ENCODE data around the gene YAF2. TPM values are rescaled to one million over a fixed set of nuclear protein-coding genes. Genes with fewer than 3 reads are reported as not detected.

YAF2 gene
- total RNA-seq, 1 donor from 2014 or later = 35.4 TPM

- Mint-ChIP-seq H3K9me3 (ENCODE audit: low read depth) (peaks cover 13% of the 10 kb centered on the region), H3K27me3 (ENCODE audit: low read depth) (no peaks in the 10 kb centered on the region), H3K4me1 (ENCODE audit: low read depth) (peaks cover 23% of the 10 kb centered on the region), H3K4me3 (ENCODE audit: unreplicated experiment) (no peak overlapping the region), H3K27ac (ENCODE audit: unreplicated experiment) (no peak overlapping the region), H3K36me3 (ENCODE audit: low read depth) (peaks cover 19% of the 10 kb centered on the region)
- no peak for TF ChIP-seq CTCF (IDR thresholded peaks at IDR 0.05)
- no peak for DNase-seq (ENCODE audit: low spot score)
These were observed 63.1 kb downstream of the YAF2 start for GRCh38 chr12:42174978-42175377.

GRCh38 chr12:42173961-42174521, 64.0 kb downstream of the YAF2 start:
- Mint-ChIP-seq H3K27ac (ENCODE audit: unreplicated experiment) (peak overlapping the region; percentile 70), H3K36me3 (ENCODE audit: low read depth) (peaks cover 19% of the 10 kb centered on the region), H3K9me3 (ENCODE audit: low read depth) (peaks cover 13% of the 10 kb centered on the region), H3K4me3 (ENCODE audit: unreplicated experiment) (no peak overlapping the region), H3K4me1 (ENCODE audit: low read depth) (peaks cover 24% of the 10 kb centered on the region), H3K27me3 (ENCODE audit: low read depth) (no peaks in the 10 kb centered on the region)
- DNase-seq (ENCODE audit: low spot score) = no peak
- no peak for TF ChIP-seq CTCF (IDR thresholded peaks at IDR 0.05)

GRCh38 chr12:42172441-42173210, 65.4 kb downstream of the YAF2 start:
- H3K27me3 Mint-ChIP-seq (ENCODE audit: low read depth) = no peaks in the 10 kb centered on the region
- no peak for TF ChIP-seq CTCF (IDR thresholded peaks at IDR 0.05)
- H3K4me3 Mint-ChIP-seq (ENCODE audit: unreplicated experiment) = no peak overlapping the region
- H3K4me1 Mint-ChIP-seq (ENCODE audit: low read depth) = peaks cover 34% of the 10 kb centered on the region
- peak overlapping the region; percentile 74 for H3K27ac Mint-ChIP-seq (ENCODE audit: unreplicated experiment)
- no peak for DNase-seq (ENCODE audit: low spot score)
- H3K36me3 Mint-ChIP-seq (ENCODE audit: low read depth) = peaks cover 18% of the 10 kb centered on the region
- H3K9me3 Mint-ChIP-seq (ENCODE audit: low read depth) = peaks cover 13% of the 10 kb centered on the region

GRCh38 chr12:42167711-42168110, 70.3 kb downstream of the YAF2 start:
- Mint-ChIP-seq H3K36me3 (ENCODE audit: low read depth) (peaks cover 3% of the 10 kb centered on the region), H3K4me1 (ENCODE audit: low read depth) (peaks cover 33% of the 10 kb centered on the region), H3K9me3 (ENCODE audit: low read depth) (no peaks in the 10 kb centered on the region), H3K4me3 (ENCODE audit: unreplicated experiment) (no peak overlapping the region), H3K27me3 (ENCODE audit: low read depth) (no peaks in the 10 kb centered on the region), H3K27ac (ENCODE audit: unreplicated experiment) (peak overlapping the region; percentile 91)
- no peak for TF ChIP-seq CTCF (IDR thresholded peaks at IDR 0.05)
- no peak for DNase-seq (ENCODE audit: low spot score)

GRCh38 chr12:42166501-42166900, 71.5 kb downstream of the YAF2 start:
- no peak for DNase-seq (ENCODE audit: low spot score)
- no peak for TF ChIP-seq CTCF (IDR thresholded peaks at IDR 0.05)
- Mint-ChIP-seq H3K36me3 (ENCODE audit: low read depth) (peaks cover 2% of the 10 kb centered on the region), H3K27ac (ENCODE audit: unreplicated experiment) (peak overlapping the region; percentile 79), H3K9me3 (ENCODE audit: low read depth) (no peaks in the 10 kb centered on the region), H3K4me3 (ENCODE audit: unreplicated experiment) (no peak overlapping the region), H3K4me1 (ENCODE audit: low read depth) (peaks cover 36% of the 10 kb centered on the region), H3K27me3 (ENCODE audit: low read depth) (no peaks in the 10 kb centered on the region)
